22Rv1 (cell line): Measurements from ENCODE around the gene SFMBT1.

Experiments
- ZFX ChIP-seq: fragments of 450-650 bp; IDR thresholded peaks from 2 replicates; pipeline ENCODE4 v1.6.1; 2017; ENCODE audit warnings: antibody characterized with exemption, borderline replicate concordance
- TF ChIP-seq, protein P1 (sequence below): fragments of 450-650 bp; IDR thresholded peaks from 2 replicates; pipeline ENCODE4 v1.5.1; 2017; ENCODE audit warnings: mild to moderate bottlenecking

- TF ChIP-seq, protein P1, sequence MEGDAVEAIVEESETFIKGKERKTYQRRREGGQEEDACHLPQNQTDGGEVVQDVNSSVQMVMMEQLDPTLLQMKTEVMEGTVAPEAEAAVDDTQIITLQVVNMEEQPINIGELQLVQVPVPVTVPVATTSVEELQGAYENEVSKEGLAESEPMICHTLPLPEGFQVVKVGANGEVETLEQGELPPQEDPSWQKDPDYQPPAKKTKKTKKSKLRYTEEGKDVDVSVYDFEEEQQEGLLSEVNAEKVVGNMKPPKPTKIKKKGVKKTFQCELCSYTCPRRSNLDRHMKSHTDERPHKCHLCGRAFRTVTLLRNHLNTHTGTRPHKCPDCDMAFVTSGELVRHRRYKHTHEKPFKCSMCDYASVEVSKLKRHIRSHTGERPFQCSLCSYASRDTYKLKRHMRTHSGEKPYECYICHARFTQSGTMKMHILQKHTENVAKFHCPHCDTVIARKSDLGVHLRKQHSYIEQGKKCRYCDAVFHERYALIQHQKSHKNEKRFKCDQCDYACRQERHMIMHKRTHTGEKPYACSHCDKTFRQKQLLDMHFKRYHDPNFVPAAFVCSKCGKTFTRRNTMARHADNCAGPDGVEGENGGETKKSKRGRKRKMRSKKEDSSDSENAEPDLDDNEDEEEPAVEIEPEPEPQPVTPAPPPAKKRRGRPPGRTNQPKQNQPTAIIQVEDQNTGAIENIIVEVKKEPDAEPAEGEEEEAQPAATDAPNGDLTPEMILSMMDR: no peak
- TF ChIP-seq ZFX: no peak
These were observed 62.5 kb downstream of the SFMBT1 start for GRCh38 chr3:52983336-52983807.
